Activated CD4-positive, alpha-beta T cell treated with anti-CD3 and anti-CD28 coated beads, Interleukin-2, amount 10 ng/mL, durations not matched to agents 7 days and 5 days (primary cell): ENCODE results near the gene SOWAHB. TPM values are rescaled to one million over a fixed set of nuclear protein-coding genes. Genes with fewer than 3 reads are reported as not detected.

Experiments used
- CTCF ChIA-PET: fragments of 350-600 bp; sonication (Branson Sonifier 250); formaldehyde crosslinking; loops from one replicate; lab custom pipeline; 2021; ENCODE audit warnings: antibody characterized with exemption; lab: Charles Lee
- POLR2A ChIA-PET: fragments of 350-600 bp; sonication (Branson Sonifier 250); formaldehyde crosslinking; loops from one replicate; lab custom pipeline; 2021; ENCODE audit warnings: antibody characterized with exemption; lab: Charles Lee
- DNase-seq: peaks from one replicate; pipeline ENCODE4 v3.0.0-alpha.2; 2020
- H3K27ac Mint-ChIP-seq: one replicate; pipeline ENCODE4 v1.8.0; 2021; ENCODE audit warnings: mild to moderate bottlenecking, moderate library complexity, mixed read lengths
- H3K27me3 Mint-ChIP-seq: one replicate; pipeline ENCODE4 v1.8.0; 2021; ENCODE audit warnings: mixed read lengths
- H3K36me3 Mint-ChIP-seq: one replicate; pipeline ENCODE4 v1.8.0; 2021; ENCODE audit warnings: low read depth, mixed read lengths
- H3K4me1 Mint-ChIP-seq: one replicate; pipeline ENCODE4 v1.8.0; 2021; ENCODE audit warnings: mixed read lengths
- H3K4me3 Mint-ChIP-seq: one replicate; pipeline ENCODE4 v1.8.0; 2021; ENCODE audit warnings: mild to moderate bottlenecking, moderate library complexity, mixed read lengths
- H3K9me3 Mint-ChIP-seq: one replicate; pipeline ENCODE4 v1.8.0; 2021; ENCODE audit warnings: mixed read lengths
- total RNA-seq, 2 experiments: library from RNA; stranded (reverse); gene quantifications; one replicate each; pipeline ENCODE4 v1.2.3, GENCODE V29; 2021

SOWAHB gene
- total RNA-seq, 2 experiments from 2014 or later: not detected

- H3K27ac Mint-ChIP-seq: no peak overlapping the region
- POLR2A ChIA-PET: no interaction called here
- CTCF ChIA-PET: no interaction called here
- H3K27me3 Mint-ChIP-seq: peaks cover 13% of the 10 kb centered on the region
- H3K36me3 Mint-ChIP-seq: no peaks in the 10 kb centered on the region
- no peak overlapping the region for H3K4me3 Mint-ChIP-seq
- no peaks in the 10 kb centered on the region for H3K4me1 Mint-ChIP-seq
- no peak for DNase-seq
- peaks cover 4% of the 10 kb centered on the region for H3K9me3 Mint-ChIP-seq
Observed at GRCh38 chr4:76905521-76905920, 7.6 kb upstream of the SOWAHB start.

- Mint-ChIP-seq H3K36me3 (no peaks in the 10 kb centered on the region), H3K4me1 (no peaks in the 10 kb centered on the region), H3K4me3 (no peak overlapping the region), H3K9me3 (peaks cover 4% of the 10 kb centered on the region), H3K27me3 (peaks cover 16% of the 10 kb centered on the region), H3K27ac (no peak overlapping the region)
- CTCF ChIA-PET: no interaction called here
- no peak for DNase-seq
- POLR2A ChIA-PET: no interaction called here
Observed at GRCh38 chr4:76904646-76905190, 6.8 kb upstream of the SOWAHB start.

GRCh38 chr4:76902233-76902890 is 4.4 kb upstream of the SOWAHB start:
- no peak overlapping the region for H3K27ac Mint-ChIP-seq
- no peak overlapping the region for H3K4me3 Mint-ChIP-seq
- peaks cover 4% of the 10 kb centered on the region for H3K9me3 Mint-ChIP-seq
- H3K36me3 Mint-ChIP-seq: no peaks in the 10 kb centered on the region
- peaks cover 11% of the 10 kb centered on the region for H3K4me1 Mint-ChIP-seq
- ChIA-PET CTCF (no interaction called here), POLR2A (no interaction called here)
- DNase-seq: no peak
- peaks cover 25% of the 10 kb centered on the region for H3K27me3 Mint-ChIP-seq

DNA sequence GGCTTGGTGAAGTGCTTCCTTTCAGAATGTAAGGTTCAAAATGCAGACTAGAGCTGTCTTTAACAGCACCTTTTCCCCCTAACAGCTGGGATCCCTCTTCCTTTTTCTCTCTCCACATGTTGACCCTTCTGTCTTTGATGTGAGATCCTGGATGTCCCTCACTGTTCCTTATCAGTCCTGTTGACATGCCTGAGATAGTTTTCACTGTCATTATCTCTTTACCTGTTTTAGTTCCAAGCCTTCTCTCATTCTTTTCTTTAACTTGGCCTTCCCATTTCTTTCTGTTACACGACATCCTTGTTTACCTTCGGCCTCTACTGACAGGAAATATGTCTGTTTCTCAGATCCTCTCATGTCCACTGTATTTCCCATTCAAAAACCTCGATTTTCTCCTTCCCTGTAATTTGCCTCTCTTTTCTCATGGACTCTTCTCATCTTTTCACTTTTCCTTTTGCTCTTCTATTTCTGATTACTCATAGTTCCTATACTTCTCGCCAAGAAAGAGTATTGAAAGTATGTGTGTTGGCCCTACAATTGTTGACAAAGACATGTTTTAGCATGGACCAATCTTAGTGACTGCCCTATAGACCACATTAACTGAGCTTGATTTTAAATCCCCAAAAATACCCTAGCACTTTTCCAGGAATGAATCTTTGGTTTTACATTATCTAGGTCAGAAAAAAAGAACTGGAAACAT is 1.2 kb upstream of the SOWAHB start:
- peaks cover 11% of the 10 kb centered on the region for H3K4me1 Mint-ChIP-seq
- peak overlapping the region; percentile 51 for H3K4me3 Mint-ChIP-seq
- no peak overlapping the region for H3K27ac Mint-ChIP-seq
- no peak for DNase-seq
- H3K9me3 Mint-ChIP-seq: no peaks in the 10 kb centered on the region
- H3K27me3 Mint-ChIP-seq: peaks cover 43% of the 10 kb centered on the region
- ChIA-PET CTCF (interaction anchor here (1.8 kb wide), 1 partner anchor 11 kb away, joined by 3 read pairs; no protein-coding TSS in a partner anchor), POLR2A (interaction anchor here (0.6 kb wide), 1 partner anchor 713 kb away, joined by 3 read pairs; no protein-coding TSS in a partner anchor)
- no peaks in the 10 kb centered on the region for H3K36me3 Mint-ChIP-seq

DNA sequence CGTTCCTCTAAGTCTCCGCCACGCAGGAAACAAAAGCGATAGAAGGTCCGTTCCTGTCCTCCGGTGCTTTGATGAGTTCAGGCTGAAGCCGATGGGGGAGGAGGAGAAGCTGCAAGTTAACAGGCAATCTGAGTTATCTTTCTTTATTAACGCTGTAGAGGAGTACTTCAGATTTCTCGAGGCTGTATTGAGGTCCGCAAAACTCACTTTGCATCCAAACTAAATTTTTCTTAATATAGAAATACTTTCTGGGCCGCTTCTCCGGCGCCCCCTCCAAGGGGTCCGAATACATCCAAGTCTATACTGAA is 395 bp upstream of the SOWAHB start:
- CTCF ChIA-PET: interaction anchor here (1.8 kb wide), 1 partner anchor 12 kb away, joined by 3 read pairs; no protein-coding TSS in a partner anchor

GRCh38 chr4:76896614-76897535 is 1.1 kb downstream of the SOWAHB start:
- Mint-ChIP-seq H3K9me3 (no peaks in the 10 kb centered on the region), H3K4me3 (no peak overlapping the region), H3K27me3 (peaks cover 61% of the 10 kb centered on the region), H3K36me3 (no peaks in the 10 kb centered on the region), H3K4me1 (peaks cover 11% of the 10 kb centered on the region), H3K27ac (no peak overlapping the region)
- DNase-seq: no peak
- CTCF ChIA-PET: interaction anchor here (1.0 kb wide), 1 partner anchor 307 kb away, joined by 3 read pairs; no protein-coding TSS in a partner anchor
- POLR2A ChIA-PET: no interaction called here

More for the DNA sequence above, 395 bp upstream of the SOWAHB start:
- Mint-ChIP-seq H3K4me3 (peak overlapping the region; percentile 51), H3K27ac (no peak overlapping the region), H3K4me1 (peaks cover 11% of the 10 kb centered on the region), H3K27me3 (peaks cover 47% of the 10 kb centered on the region), H3K9me3 (no peaks in the 10 kb centered on the region), H3K36me3 (no peaks in the 10 kb centered on the region)
- no peak for DNase-seq
- POLR2A ChIA-PET: no interaction called here

DNA sequence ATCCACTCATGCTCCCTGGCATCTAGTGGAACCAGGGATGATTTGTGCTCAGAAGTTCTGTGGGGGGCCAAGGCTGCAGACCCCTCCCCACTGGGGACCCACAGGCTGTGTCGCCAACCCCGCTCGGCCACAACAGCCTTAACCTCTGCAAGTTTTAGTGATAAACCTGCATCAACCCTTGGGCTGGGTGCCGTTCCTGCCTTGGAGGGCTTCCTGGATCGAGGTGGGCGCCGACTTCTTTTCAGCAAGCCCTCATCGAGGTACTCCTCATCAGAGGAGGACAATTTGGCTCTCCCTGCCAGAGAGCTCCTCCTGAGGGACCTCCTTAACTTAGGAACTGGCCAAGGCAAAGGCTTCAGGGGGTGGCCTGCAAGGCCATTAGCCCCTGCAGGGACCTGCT is 1.9 kb downstream of the SOWAHB start:
- H3K27me3 Mint-ChIP-seq: peaks cover 66% of the 10 kb centered on the region
- no peak overlapping the region for H3K4me3 Mint-ChIP-seq
- CTCF ChIA-PET: interaction anchor here (1.0 kb wide), 1 partner anchor 308 kb away, joined by 3 read pairs; no protein-coding TSS in a partner anchor

GRCh38 chr4:76895619-76896018 is 2.3 kb downstream of the SOWAHB start:
- Mint-ChIP-seq H3K27ac (no peak overlapping the region), H3K4me3 (no peak overlapping the region), H3K9me3 (no peaks in the 10 kb centered on the region), H3K36me3 (no peaks in the 10 kb centered on the region), H3K4me1 (peaks cover 11% of the 10 kb centered on the region), H3K27me3 (peaks cover 67% of the 10 kb centered on the region)
- no peak for DNase-seq
- ChIA-PET CTCF (no interaction called here), POLR2A (no interaction called here)

More for the DNA sequence above, 1.9 kb downstream of the SOWAHB start:
- H3K27ac Mint-ChIP-seq: no peak overlapping the region
- DNase-seq: no peak
- H3K9me3 Mint-ChIP-seq: no peaks in the 10 kb centered on the region
- H3K36me3 Mint-ChIP-seq: no peaks in the 10 kb centered on the region
- POLR2A ChIA-PET: no interaction called here
- peaks cover 11% of the 10 kb centered on the region for H3K4me1 Mint-ChIP-seq

- ChIA-PET CTCF (interaction anchor here (0.7 kb wide), 1 partner anchor 14 kb away, joined by 3 read pairs; no protein-coding TSS in a partner anchor), POLR2A (no interaction called here)
- Mint-ChIP-seq H3K4me3 (no peak overlapping the region), H3K4me1 (peaks cover 11% of the 10 kb centered on the region), H3K27ac (no peak overlapping the region), H3K9me3 (no peaks in the 10 kb centered on the region), H3K36me3 (no peaks in the 10 kb centered on the region), H3K27me3 (peaks cover 61% of the 10 kb centered on the region)
- no peak for DNase-seq
Observed at GRCh38 chr4:76894537-76895255, 3.2 kb downstream of the SOWAHB start.

GRCh38 chr4:76892601-76893000 is 5.3 kb downstream of the SOWAHB start:
- ChIA-PET POLR2A (no interaction called here), CTCF (no interaction called here)
- Mint-ChIP-seq H3K36me3 (no peaks in the 10 kb centered on the region), H3K27ac (no peak overlapping the region), H3K4me1 (no peaks in the 10 kb centered on the region), H3K4me3 (no peak overlapping the region), H3K9me3 (no peaks in the 10 kb centered on the region), H3K27me3 (peaks cover 46% of the 10 kb centered on the region)
- DNase-seq: no peak

GRCh38 chr4:76892001-76892400 is 5.9 kb downstream of the SOWAHB start:
- Mint-ChIP-seq H3K4me3 (no peak overlapping the region), H3K27me3 (peaks cover 46% of the 10 kb centered on the region)

More at GRCh38 chr4:76892001-76892400, 5.9 kb downstream of the SOWAHB start:
- no peak for DNase-seq
- ChIA-PET POLR2A (no interaction called here), CTCF (no interaction called here)
- Mint-ChIP-seq H3K27ac (no peak overlapping the region), H3K36me3 (no peaks in the 10 kb centered on the region), H3K4me1 (no peaks in the 10 kb centered on the region), H3K9me3 (no peaks in the 10 kb centered on the region)
